Measurements from ENCODE around the gene DNAJC7.

Gene DNAJC7

DNA sequence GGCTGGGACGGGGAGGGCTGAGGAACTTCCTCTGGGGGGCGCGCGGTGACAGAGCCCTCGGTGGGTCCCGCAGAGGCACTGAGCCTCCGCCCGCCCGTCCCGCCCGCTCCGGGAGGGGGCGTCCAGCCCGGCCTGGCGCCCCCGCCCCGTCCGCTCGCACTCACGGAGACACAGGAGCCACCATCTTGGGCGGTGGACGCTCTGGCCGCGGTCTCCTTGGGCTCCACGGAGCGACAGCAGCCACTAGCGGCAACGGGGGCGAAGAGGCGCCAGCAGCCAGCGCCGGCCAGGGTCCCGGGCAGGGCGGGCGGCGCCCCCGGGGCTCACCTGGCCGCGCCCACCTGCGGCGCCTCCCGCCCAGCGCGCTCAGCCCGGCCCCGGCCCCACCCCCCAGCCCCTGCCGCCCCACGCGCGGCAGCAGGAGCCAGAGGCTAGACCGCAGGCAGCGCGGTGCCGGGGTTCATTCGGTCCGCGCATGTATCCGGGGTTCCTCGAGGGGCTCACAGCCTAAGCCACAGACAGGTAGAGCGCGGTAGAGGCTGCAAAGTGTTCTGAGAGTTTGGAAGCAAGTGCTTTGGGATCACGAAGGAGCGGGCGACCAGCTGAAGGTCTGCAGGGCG lies 33.3 kb upstream of the DNAJC7 start, which contains the start of gene C17orf113:
Gene C17orf113 (minus strand): TSS at position 209 of the 620 bp plus-strand sequence. CDS start 7,225 bp downstream, outside the sequence.
- H3K4me1 ChIP-seq (ENCODE audit: insufficient read depth, insufficient read length), result peaks cover 10% of the 10 kb centered on the region
- no peaks in the 10 kb centered on the region for H3K27me3 ChIP-seq (ENCODE audit: insufficient read depth, insufficient read length)
- no peaks in the 10 kb centered on the region for H3K9me3 ChIP-seq (ENCODE audit: insufficient read depth, low read length)
- H3K36me3 ChIP-seq (ENCODE audit: insufficient read depth, insufficient read length, low read length), result no peaks in the 10 kb centered on the region
- peak within 1 kb of the TSS; percentile 55 for H3K4me3 ChIP-seq (ENCODE audit: insufficient read length, low read depth)
- TF ChIP-seq SUZ12 (IDR thresholded peaks at IDR 0.05; ENCODE audit: extremely low read depth, insufficient read depth, insufficient read length), result no peak
- TF ChIP-seq YY1 (IDR thresholded peaks at IDR 0.05; ENCODE audit: insufficient read depth, insufficient read length), result peak; percentile 45
- no peak for TF ChIP-seq ZNF274 (IDR thresholded peaks at IDR 0.05; ENCODE audit: low read depth, low read length)
- DNase-seq (ENCODE audit: low read depth, low spot score), result no peak
- H3K9ac ChIP-seq (ENCODE audit: insufficient read length, low read depth), result peak within 1 kb of the TSS; percentile 57

GRCh38 chr17:42049834-42050392 lies 32.7 kb upstream of the DNAJC7 start:
- no peak for DNase-seq (ENCODE audit: low read depth, low spot score)
- TF ChIP-seq YY1 (IDR thresholded peaks at IDR 0.05; ENCODE audit: insufficient read depth, insufficient read length) (no peak), SUZ12 (IDR thresholded peaks at IDR 0.05; ENCODE audit: extremely low read depth, insufficient read depth, insufficient read length) (no peak), ZNF274 (IDR thresholded peaks at IDR 0.05; ENCODE audit: low read depth, low read length) (no peak)
- Histone ChIP-seq H3K9ac (ENCODE audit: insufficient read length, low read depth) (peak overlapping the region; percentile 57), H3K9me3 (ENCODE audit: insufficient read depth, low read length) (no peaks in the 10 kb centered on the region), H3K4me3 (ENCODE audit: insufficient read length, low read depth) (peak overlapping the region; percentile 55), H3K27me3 (ENCODE audit: insufficient read depth, insufficient read length) (no peaks in the 10 kb centered on the region), H3K36me3 (ENCODE audit: insufficient read depth, insufficient read length, low read length) (no peaks in the 10 kb centered on the region), H3K4me1 (ENCODE audit: insufficient read depth, insufficient read length) (peaks cover 6% of the 10 kb centered on the region)

- Histone ChIP-seq H3K4me3 (ENCODE audit: insufficient read length, low read depth) (no peak overlapping the region), H3K27me3 (ENCODE audit: insufficient read depth, insufficient read length) (no peaks in the 10 kb centered on the region), H3K4me1 (ENCODE audit: insufficient read depth, insufficient read length) (peaks cover 10% of the 10 kb centered on the region), H3K36me3 (ENCODE audit: insufficient read depth, insufficient read length, low read length) (no peaks in the 10 kb centered on the region), H3K9me3 (ENCODE audit: insufficient read depth, low read length) (no peaks in the 10 kb centered on the region), H3K9ac (ENCODE audit: insufficient read length, low read depth) (no peak overlapping the region)
- DNase-seq (ENCODE audit: low read depth, low spot score), result no peak
- no peak for TF ChIP-seq SUZ12 (IDR thresholded peaks at IDR 0.05; ENCODE audit: extremely low read depth, insufficient read depth, insufficient read length)
- no peak for TF ChIP-seq ZNF274 (IDR thresholded peaks at IDR 0.05; ENCODE audit: low read depth, low read length)
- TF ChIP-seq YY1 (IDR thresholded peaks at IDR 0.05; ENCODE audit: insufficient read depth, insufficient read length), result no peak
Measured at GRCh38 chr17:42047343-42047742, 30.1 kb upstream of the DNAJC7 start.

DNA sequence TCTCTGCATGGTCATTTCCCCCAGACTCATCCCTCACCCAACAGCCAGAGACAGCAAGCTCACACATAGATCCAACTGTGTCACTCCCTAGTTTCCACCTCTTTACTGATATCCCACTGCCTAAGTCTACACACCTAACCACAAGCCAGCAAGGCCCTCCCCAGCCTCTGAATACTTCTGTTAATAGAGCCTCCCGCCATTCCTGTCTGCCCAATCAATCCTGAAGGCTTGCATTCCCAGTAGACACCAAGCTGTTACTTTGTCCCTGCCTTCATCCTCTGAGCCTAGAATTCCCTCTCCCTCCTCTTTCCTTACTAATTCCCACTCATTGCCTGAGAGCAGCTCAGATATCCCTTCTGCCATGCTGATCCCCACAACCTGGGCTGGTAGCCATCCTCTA lies 28.5 kb upstream of the DNAJC7 start:
- no peak for TF ChIP-seq SUZ12 (IDR thresholded peaks at IDR 0.05; ENCODE audit: extremely low read depth, insufficient read depth, insufficient read length)
- no peak for TF ChIP-seq YY1 (IDR thresholded peaks at IDR 0.05; ENCODE audit: insufficient read depth, insufficient read length)
- no peak for TF ChIP-seq ZNF274 (IDR thresholded peaks at IDR 0.05; ENCODE audit: low read depth, low read length)
- H3K4me3 ChIP-seq (ENCODE audit: insufficient read length, low read depth), result no peak overlapping the region
- H3K9me3 ChIP-seq (ENCODE audit: insufficient read depth, low read length), result no peaks in the 10 kb centered on the region
- no peaks in the 10 kb centered on the region for H3K36me3 ChIP-seq (ENCODE audit: insufficient read depth, insufficient read length, low read length)
- no peak overlapping the region for H3K9ac ChIP-seq (ENCODE audit: insufficient read length, low read depth)
- peaks cover 12% of the 10 kb centered on the region for H3K4me1 ChIP-seq (ENCODE audit: insufficient read depth, insufficient read length)
- DNase-seq (ENCODE audit: low read depth, low spot score), result no peak
- H3K27me3 ChIP-seq (ENCODE audit: insufficient read depth, insufficient read length), result no peaks in the 10 kb centered on the region

DNA sequence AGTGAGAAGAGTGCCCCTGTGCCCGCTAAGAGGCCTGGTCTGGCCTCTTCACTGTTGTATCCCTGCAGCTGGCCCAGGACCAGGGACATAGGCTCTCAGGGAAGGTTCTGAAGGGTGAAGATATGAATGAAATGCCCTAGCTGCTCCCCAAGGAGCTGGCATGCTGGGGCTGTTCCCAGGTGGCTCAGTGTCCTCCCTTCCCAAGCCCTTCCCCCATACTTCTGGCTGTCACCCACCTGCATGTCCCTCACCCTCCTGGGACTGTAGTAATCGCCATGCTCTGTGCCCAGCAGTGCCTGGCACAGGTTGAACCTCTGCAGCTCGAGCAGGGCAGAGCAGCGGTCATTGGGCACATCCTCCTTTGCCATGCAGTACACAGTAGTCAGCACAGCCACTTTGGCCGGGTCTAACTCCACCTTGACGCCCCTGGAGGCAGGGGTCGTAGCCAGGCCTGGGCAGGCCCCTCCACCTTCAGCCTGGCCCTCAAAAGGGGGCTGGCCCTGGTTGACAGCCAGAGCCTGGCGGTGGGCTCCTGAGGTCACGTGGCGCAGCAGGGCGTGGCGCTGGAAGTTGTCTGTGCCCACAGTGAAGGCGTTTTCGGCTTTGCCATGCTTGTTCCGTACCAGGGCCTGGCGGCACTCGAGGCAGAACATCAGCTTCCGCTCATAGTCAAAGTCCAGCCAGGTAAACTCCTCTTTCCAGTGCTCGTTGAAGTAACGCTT lies 25.5 kb upstream of the DNAJC7 start:
- no peaks in the 10 kb centered on the region for H3K36me3 ChIP-seq (ENCODE audit: insufficient read depth, insufficient read length, low read length)
- TF ChIP-seq SUZ12 (IDR thresholded peaks at IDR 0.05; ENCODE audit: extremely low read depth, insufficient read depth, insufficient read length) (no peak), YY1 (IDR thresholded peaks at IDR 0.05; ENCODE audit: insufficient read depth, insufficient read length) (no peak), ZNF274 (IDR thresholded peaks at IDR 0.05; ENCODE audit: low read depth, low read length) (no peak)
- no peaks in the 10 kb centered on the region for H3K9me3 ChIP-seq (ENCODE audit: insufficient read depth, low read length)
- DNase-seq (ENCODE audit: low read depth, low spot score), result no peak
- H3K4me1 ChIP-seq (ENCODE audit: insufficient read depth, insufficient read length), result peaks cover 15% of the 10 kb centered on the region
- H3K27me3 ChIP-seq (ENCODE audit: insufficient read depth, insufficient read length), result no peaks in the 10 kb centered on the region
- peak overlapping the region; percentile 22 for H3K9ac ChIP-seq (ENCODE audit: insufficient read length, low read depth)
- H3K4me3 ChIP-seq (ENCODE audit: insufficient read length, low read depth), result no peak overlapping the region

DNA sequence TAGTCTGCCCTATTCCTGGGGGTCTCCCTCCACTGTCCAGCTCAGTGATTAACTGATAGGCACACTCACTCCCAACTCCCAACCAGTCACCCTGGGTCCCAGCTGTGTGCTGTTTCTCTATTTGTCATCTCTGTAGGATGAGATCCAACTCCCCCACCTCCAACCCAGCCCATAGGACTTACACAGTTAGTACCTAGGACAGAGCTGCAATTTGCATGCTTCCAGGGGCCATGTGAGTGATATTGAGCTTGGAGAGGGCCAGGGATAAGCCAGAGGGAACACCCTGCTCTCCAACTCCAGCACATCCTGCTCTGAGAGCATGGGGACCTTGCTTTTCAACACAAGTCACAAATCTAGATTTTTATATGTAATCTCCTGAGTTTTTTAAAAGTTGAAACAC lies 24.4 kb upstream of the DNAJC7 start:
- Histone ChIP-seq H3K27me3 (ENCODE audit: insufficient read depth, insufficient read length) (no peaks in the 10 kb centered on the region), H3K9ac (ENCODE audit: insufficient read length, low read depth) (no peak overlapping the region), H3K9me3 (ENCODE audit: insufficient read depth, low read length) (no peaks in the 10 kb centered on the region), H3K36me3 (ENCODE audit: insufficient read depth, insufficient read length, low read length) (no peaks in the 10 kb centered on the region), H3K4me1 (ENCODE audit: insufficient read depth, insufficient read length) (peaks cover 21% of the 10 kb centered on the region), H3K4me3 (ENCODE audit: insufficient read length, low read depth) (no peak overlapping the region)
- TF ChIP-seq ZNF274 (IDR thresholded peaks at IDR 0.05; ENCODE audit: low read depth, low read length) (no peak), YY1 (IDR thresholded peaks at IDR 0.05; ENCODE audit: insufficient read depth, insufficient read length) (no peak), SUZ12 (IDR thresholded peaks at IDR 0.05; ENCODE audit: extremely low read depth, insufficient read depth, insufficient read length) (no peak)
- no peak for DNase-seq (ENCODE audit: low read depth, low spot score)

GRCh38 chr17:42040818-42041217 lies 23.6 kb upstream of the DNAJC7 start:
- Histone ChIP-seq H3K9me3 (ENCODE audit: insufficient read depth, low read length) (no peaks in the 10 kb centered on the region), H3K4me1 (ENCODE audit: insufficient read depth, insufficient read length) (peaks cover 21% of the 10 kb centered on the region), H3K36me3 (ENCODE audit: insufficient read depth, insufficient read length, low read length) (no peaks in the 10 kb centered on the region), H3K9ac (ENCODE audit: insufficient read length, low read depth) (no peak overlapping the region), H3K4me3 (ENCODE audit: insufficient read length, low read depth) (no peak overlapping the region), H3K27me3 (ENCODE audit: insufficient read depth, insufficient read length) (no peaks in the 10 kb centered on the region)
- no peak for DNase-seq (ENCODE audit: low read depth, low spot score)
- TF ChIP-seq YY1 (IDR thresholded peaks at IDR 0.05; ENCODE audit: insufficient read depth, insufficient read length) (no peak), ZNF274 (IDR thresholded peaks at IDR 0.05; ENCODE audit: low read depth, low read length) (no peak), SUZ12 (IDR thresholded peaks at IDR 0.05; ENCODE audit: extremely low read depth, insufficient read depth, insufficient read length) (no peak)

Data from NT2/D1 (cell line).